ENCODE data around the gene LSM4.

DNA sequence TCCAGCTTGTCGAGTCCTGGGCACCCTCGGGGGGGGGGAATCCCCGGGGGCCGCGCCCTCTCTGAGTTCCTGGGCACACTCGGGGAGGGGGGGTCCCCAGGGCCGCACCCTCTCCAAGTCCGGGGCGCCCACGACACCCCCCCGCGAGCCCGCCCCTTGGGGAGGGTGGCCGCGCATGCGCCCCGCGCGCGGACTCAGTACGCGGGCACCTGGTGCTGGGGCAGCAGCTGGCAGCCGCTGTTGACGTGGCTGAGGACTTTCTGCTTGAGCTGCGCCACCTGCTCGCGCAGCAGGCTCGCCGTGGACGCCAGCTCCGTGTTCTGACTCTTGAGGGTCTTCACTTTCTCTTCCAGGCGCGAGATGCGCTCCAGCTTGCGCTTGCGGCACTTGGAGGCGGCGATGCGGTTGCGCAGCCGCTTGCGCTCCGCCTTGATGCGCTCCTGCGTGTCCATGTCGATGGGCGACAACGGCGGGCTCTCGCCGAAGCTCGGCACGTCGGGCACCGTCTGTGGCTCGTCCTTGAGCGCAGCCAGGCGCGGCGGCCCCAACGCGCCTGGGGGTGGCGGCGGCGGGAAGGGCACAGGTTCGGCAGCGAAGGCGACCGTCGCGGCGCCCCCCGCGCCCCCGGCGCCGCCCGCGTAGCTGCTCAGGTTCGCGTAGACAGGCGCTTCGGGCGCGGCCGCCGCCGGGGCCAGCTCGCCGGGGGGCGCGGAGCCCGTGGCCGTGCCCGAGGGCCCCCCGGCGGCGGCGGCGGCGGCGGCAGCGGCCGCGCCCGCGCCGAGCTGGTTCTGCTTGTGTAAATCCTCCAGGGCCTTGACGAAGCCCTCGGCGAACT is 42.4 kb downstream of the LSM4 start:
- TF ChIP-seq CTCF (IDR thresholded peaks at IDR 0.05) (peak in 1 of 3 donors; percentile 12), EP300 (IDR thresholded peaks at IDR 0.05) (no peak)

Measured in ovary (tissue), 3 donors.